ENCODE measurements around the gene RBM28.

The RBM28 gene

GRCh38 chr7:128324368-128324680, 19.4 kb downstream of the RBM28 start:
- no peaks in the 10 kb centered on the region for H3K9me3 ChIP-seq (ENCODE audit: severe bottlenecking)
- no peak overlapping the region for H3K4me3 ChIP-seq (ENCODE audit: low read depth, low read length)
- H3K27me3 ChIP-seq (ENCODE audit: insufficient read depth, low read depth, severe bottlenecking), result no peaks in the 10 kb centered on the region
- no peak for TF ChIP-seq CTCF (IDR thresholded peaks at IDR 0.05; ENCODE audit: low read depth, low read length)
- no peak for DNase-seq
- no peak overlapping the region for H3K27ac ChIP-seq
- H3K36me3 ChIP-seq, result peaks cover 66% of the 10 kb centered on the region

- Histone ChIP-seq H3K36me3 (peaks cover 66% of the 10 kb centered on the region), H3K4me3 (ENCODE audit: low read depth, low read length) (no peak overlapping the region), H3K27me3 (ENCODE audit: insufficient read depth, low read depth, severe bottlenecking) (no peaks in the 10 kb centered on the region), H3K27ac (no peak overlapping the region), H3K9me3 (ENCODE audit: severe bottlenecking) (no peaks in the 10 kb centered on the region)
- no peak for TF ChIP-seq CTCF (IDR thresholded peaks at IDR 0.05; ENCODE audit: low read depth, low read length)
- DNase-seq, result no peak
Observed at GRCh38 chr7:128323459-128324367, 20.0 kb downstream of the RBM28 start.

GRCh38 chr7:128323040-128323439, 20.7 kb downstream of the RBM28 start:
- no peaks in the 10 kb centered on the region for H3K9me3 ChIP-seq (ENCODE audit: severe bottlenecking)
- DNase-seq, result no peak
- H3K27ac ChIP-seq, result no peak overlapping the region
- no peak overlapping the region for H3K4me3 ChIP-seq (ENCODE audit: low read depth, low read length)
- no peaks in the 10 kb centered on the region for H3K27me3 ChIP-seq (ENCODE audit: insufficient read depth, low read depth, severe bottlenecking)
- peaks cover 70% of the 10 kb centered on the region for H3K36me3 ChIP-seq
- no peak for TF ChIP-seq CTCF (IDR thresholded peaks at IDR 0.05; ENCODE audit: low read depth, low read length)

GRCh38 chr7:128322040-128322643, 21.6 kb downstream of the RBM28 start:
- Histone ChIP-seq H3K27me3 (ENCODE audit: insufficient read depth, low read depth, severe bottlenecking) (no peaks in the 10 kb centered on the region), H3K27ac (no peak overlapping the region), H3K36me3 (peaks cover 72% of the 10 kb centered on the region), H3K4me3 (ENCODE audit: low read depth, low read length) (no peak overlapping the region), H3K9me3 (ENCODE audit: severe bottlenecking) (no peaks in the 10 kb centered on the region)
- peak; percentile 27 for DNase-seq
- TF ChIP-seq CTCF (IDR thresholded peaks at IDR 0.05; ENCODE audit: low read depth, low read length), result peak; percentile 45; the same call in 1 of the 2 replicates

- H3K27me3 ChIP-seq (ENCODE audit: insufficient read depth, low read depth, severe bottlenecking), result no peaks in the 10 kb centered on the region
- H3K4me3 ChIP-seq (ENCODE audit: low read depth, low read length), result no peak overlapping the region
- peaks cover 79% of the 10 kb centered on the region for H3K36me3 ChIP-seq
- no peaks in the 10 kb centered on the region for H3K9me3 ChIP-seq (ENCODE audit: severe bottlenecking)
- H3K27ac ChIP-seq, result no peak overlapping the region
- no peak for DNase-seq
- no peak for TF ChIP-seq CTCF (IDR thresholded peaks at IDR 0.05; ENCODE audit: low read depth, low read length)
Observed at GRCh38 chr7:128321044-128321422, 22.7 kb downstream of the RBM28 start.

Measured in WERI-Rb-1 (cell line).